ENCODE data around the gene ARID5B. TPM values are rescaled to one million over a fixed set of nuclear protein-coding genes. Genes with fewer than 3 reads are reported as not detected.

Gene ARID5B
- total RNA-seq, 1 donor from 2014 or later = 29.8 TPM

GRCh38 chr10:61943674-61944378, 42.3 kb downstream of the ARID5B start:
- no peak for DNase-seq
- intact Hi-C loops (cut with DNase I) = loop anchor here (5.0 kb wide), 1 partner anchor 298 kb away; no protein-coding TSS in a partner anchor

GRCh38 chr10:61944410-61945147, 43.1 kb downstream of the ARID5B start:
- Histone ChIP-seq H3K4me1 (peaks cover 49% of the 10 kb centered on the region), H3K27ac (no peak overlapping the region), H3K36me3 (no peaks in the 10 kb centered on the region), H3K4me3 (no peak overlapping the region), H3K27me3 (ENCODE audit: low read depth) (no peaks in the 10 kb centered on the region), H3K9me3 (no peaks in the 10 kb centered on the region)
- TF ChIP-seq CTCF (IDR thresholded peaks at IDR 0.05) = no peak
- no peak for DNase-seq
- intact Hi-C loops (cut with DNase I) = loop anchor here (5.0 kb wide), 1 partner anchor 298 kb away; no protein-coding TSS in a partner anchor
- ATAC-seq = no peak

More at GRCh38 chr10:61943674-61944378, 42.3 kb downstream of the ARID5B start:
- peak overlapping the region; percentile 19 for H3K4me3 ChIP-seq
- H3K9me3 ChIP-seq = no peaks in the 10 kb centered on the region
- peaks cover 56% of the 10 kb centered on the region for H3K4me1 ChIP-seq
- H3K27me3 ChIP-seq (ENCODE audit: low read depth) = no peaks in the 10 kb centered on the region
- H3K36me3 ChIP-seq = no peaks in the 10 kb centered on the region
- peak overlapping the region; percentile 76 for H3K27ac ChIP-seq
- peak; percentile 31 to 60 for ATAC-seq
- TF ChIP-seq CTCF (IDR thresholded peaks at IDR 0.05) = peak; percentile 30

DNA sequence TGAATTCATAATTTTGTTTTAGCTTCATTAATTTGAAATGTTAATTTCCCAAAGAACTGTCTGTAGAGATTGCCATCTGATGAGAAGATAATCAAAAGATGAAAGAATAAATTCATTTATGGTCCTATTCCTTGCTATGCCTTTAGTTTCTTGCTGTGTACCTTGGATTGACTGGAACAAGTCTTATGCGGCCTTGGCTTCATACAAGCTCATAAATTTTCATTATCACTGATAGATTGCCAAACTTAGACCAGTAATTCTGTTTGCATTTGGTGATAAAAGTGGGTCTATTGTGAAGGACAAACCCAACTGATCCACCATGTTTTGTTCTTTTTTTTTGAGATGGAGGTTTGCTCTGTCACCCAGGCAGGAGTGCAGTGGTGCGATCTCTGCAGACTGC, 48.2 kb downstream of the ARID5B start:
- H3K4me1 ChIP-seq = peaks cover 10% of the 10 kb centered on the region
- no peaks in the 10 kb centered on the region for H3K27me3 ChIP-seq (ENCODE audit: low read depth)
- ATAC-seq (no peak), DNase-seq (no peak)
- no peak overlapping the region for H3K4me3 ChIP-seq
- no peaks in the 10 kb centered on the region for H3K9me3 ChIP-seq
- no peak overlapping the region for H3K27ac ChIP-seq
- no peak for TF ChIP-seq CTCF (IDR thresholded peaks at IDR 0.05)
- H3K36me3 ChIP-seq = no peaks in the 10 kb centered on the region
- intact Hi-C loops (cut with DNase I) = no loop called here

DNA sequence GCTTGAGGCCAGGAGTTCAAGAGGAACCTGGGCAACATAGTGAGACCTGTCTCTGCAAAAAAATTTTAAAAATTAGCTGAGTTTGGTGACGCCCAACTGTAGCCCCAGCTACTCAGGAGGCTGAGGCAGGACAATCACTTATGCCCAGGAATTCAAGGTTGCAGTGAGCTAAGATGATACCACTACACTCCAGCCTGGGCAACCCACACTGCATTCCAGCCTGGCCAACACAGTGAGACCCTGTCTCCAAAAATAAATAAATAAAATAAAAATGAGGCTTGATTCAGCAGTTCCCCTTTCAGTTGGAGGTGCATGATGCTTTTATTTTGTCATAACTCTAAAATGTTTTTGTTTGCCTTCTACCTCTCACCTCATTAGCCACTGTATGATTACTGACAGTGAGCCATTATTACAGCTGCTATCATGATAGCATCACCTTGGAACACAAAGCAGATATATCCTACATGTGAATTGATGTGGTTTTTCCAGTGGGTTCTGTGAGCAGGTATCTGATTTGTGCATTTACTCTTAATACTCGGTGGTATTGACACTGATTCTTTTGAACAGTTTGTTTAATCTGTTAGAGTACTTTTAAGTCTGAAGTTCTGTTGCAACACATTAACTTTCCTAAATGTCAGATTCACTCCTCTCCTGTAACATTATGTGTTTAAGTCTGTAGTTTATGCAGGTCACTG, 49.1 kb downstream of the ARID5B start:
- H3K4me3 ChIP-seq = no peak overlapping the region
- DNase-seq (no peak), ATAC-seq (peak in 1 of 2 donors; percentile 59)
- no peaks in the 10 kb centered on the region for H3K36me3 ChIP-seq
- H3K4me1 ChIP-seq = peaks cover 5% of the 10 kb centered on the region
- intact Hi-C loops (cut with DNase I) = no loop called here
- no peaks in the 10 kb centered on the region for H3K9me3 ChIP-seq
- H3K27me3 ChIP-seq (ENCODE audit: low read depth) = no peaks in the 10 kb centered on the region
- no peak for TF ChIP-seq CTCF (IDR thresholded peaks at IDR 0.05)
- no peak overlapping the region for H3K27ac ChIP-seq

- Histone ChIP-seq H3K27ac (no peak overlapping the region), H3K36me3 (no peaks in the 10 kb centered on the region), H3K27me3 (ENCODE audit: low read depth) (no peaks in the 10 kb centered on the region), H3K4me3 (no peak overlapping the region), H3K9me3 (no peaks in the 10 kb centered on the region), H3K4me1 (peaks cover 5% of the 10 kb centered on the region)
- TF ChIP-seq CTCF (IDR thresholded peaks at IDR 0.05) = no peak
- DNase-seq (no peak), ATAC-seq (peak in 1 of 2 donors; percentile 46)
- intact Hi-C loops (cut with DNase I) = no loop called here
Measured at GRCh38 chr10:61951144-61951483, 49.6 kb downstream of the ARID5B start.
